GM19193 (cell line): ENCODE data around the gene EFHD1.

ENCODE experiments used
- POLR2A ChIP-seq: IDR thresholded peaks from 4 replicates; pipeline ENCODE4 v1.6.1; 2011; ENCODE audit not compliant: insufficient read depth, insufficient read length; ENCODE audit errors: extremely low read depth

The EFHD1 gene

GRCh38 chr2:232633413-232634205, at the start of gene EFHD1:
EFHD1 (plus strand) TSS chr2:232633604; CDS start chr2:232633705, 101 bp downstream.
- no peak for TF ChIP-seq POLR2A

- TF ChIP-seq POLR2A: no peak
Observed at GRCh38 chr2:232584238-232584637, 49.2 kb upstream of the EFHD1 start.

GRCh38 chr2:232586943-232587505, 46.4 kb upstream of the EFHD1 start:
- TF ChIP-seq POLR2A: no peak

- no peak for TF ChIP-seq POLR2A
Observed at GRCh38 chr2:232587512-232587911, 45.9 kb upstream of the EFHD1 start.

GRCh38 chr2:232588031-232588430, 45.4 kb upstream of the EFHD1 start:
- TF ChIP-seq POLR2A: no peak

- no peak for TF ChIP-seq POLR2A
Observed at GRCh38 chr2:232588680-232589585, 44.5 kb upstream of the EFHD1 start.

- TF ChIP-seq POLR2A: no peak
Observed at GRCh38 chr2:232592772-232593395, 40.5 kb upstream of the EFHD1 start.

GRCh38 chr2:232593982-232594381, 39.4 kb upstream of the EFHD1 start:
- TF ChIP-seq POLR2A: no peak

GRCh38 chr2:232597362-232598079, 35.9 kb upstream of the EFHD1 start:
- no peak for TF ChIP-seq POLR2A

- no peak for TF ChIP-seq POLR2A
Observed at GRCh38 chr2:232598293-232598692, 35.1 kb upstream of the EFHD1 start.

- TF ChIP-seq POLR2A: no peak
Observed at GRCh38 chr2:232600053-232600773, 33.2 kb upstream of the EFHD1 start.

GRCh38 chr2:232603283-232603682, 30.1 kb upstream of the EFHD1 start:
- TF ChIP-seq POLR2A: no peak

GRCh38 chr2:232604535-232604934, 28.9 kb upstream of the EFHD1 start:
- TF ChIP-seq POLR2A: no peak

- TF ChIP-seq POLR2A: no peak
Observed at GRCh38 chr2:232607011-232607410, 26.4 kb upstream of the EFHD1 start.

- TF ChIP-seq POLR2A: no peak
Observed at GRCh38 chr2:232609607-232610006, 23.8 kb upstream of the EFHD1 start.

GRCh38 chr2:232610081-232610480, 23.3 kb upstream of the EFHD1 start:
- no peak for TF ChIP-seq POLR2A
